Right cardiac atrium (tissue), 5 donors: ENCODE data around the gene ZMYM3. TPM values are rescaled to one million over a fixed set of nuclear protein-coding genes. Genes with fewer than 3 reads are reported as not detected.

Source experiments
- ATAC-seq, 2 donors: fragments of 200-7000 bp; cut with Tn5 transposase; one replicate each; pipeline versions ENCODE4 v1.8.0 to v1.9.1; 2020; ENCODE audit warnings: moderate library complexity in 2 of 2, mild to moderate bottlenecking in 1 of 2
- DNase-seq, 3 donors: peaks; one replicate each; pipeline ENCODE4 v3.0.0-alpha.2; 2020
- H3K27ac ChIP-seq: one replicate; pipeline ENCODE4 v1.5.1; 2013; ENCODE audit warnings: mild to moderate bottlenecking, low read length, control low read depth, moderate library complexity
- H3K27me3 ChIP-seq: one replicate; pipeline ENCODE4 v1.6.1; 2013; ENCODE audit not compliant: control insufficient read depth, insufficient read depth
- H3K4me1 ChIP-seq: one replicate; pipeline ENCODE4 v1.6.1; 2013; ENCODE audit warnings: low read length; ENCODE audit not compliant: control insufficient read depth, insufficient read depth
- H3K4me3 ChIP-seq: one replicate; pipeline ENCODE4 v1.5.1; 2013; ENCODE audit warnings: low read length, control low read depth
- H3K9me3 ChIP-seq: one replicate; pipeline ENCODE4 v1.6.1; 2013; ENCODE audit warnings: low read length; ENCODE audit not compliant: control insufficient read depth
- WGBS: extraction: QIAGEN DNeasy Blood & Tissue Kit; methylation state at CpG from one replicate; pipeline ENCODE4 v1.1.7; 2013; 5-methylcytosine and 5-hydroxymethylcytosine counted together
- intact Hi-C, 4 donors: fragments of 100-400 bp; cut with DNase I; formaldehyde crosslinking; loops; one replicate each; pipeline versions ENCODE4 v1.11.0 to v1.14.0; 2022 to 2023
- polyA plus RNA-seq: library from polyadenylated mRNA; stranded (reverse); fragments of 200-250 nt; gene quantifications from one replicate; pipeline ENCODE4 v1.2.3, GENCODE V29; 2013
- total RNA-seq, 4 donors: library from RNA; stranded (reverse); fragmentation: NEBNext Ultra II Directional; extraction: Animal tissue kit (Norgen Biotek cat#: 25700); gene quantifications; one replicate each; pipeline ENCODE4 v1.2.1, GENCODE V29; 2021
- donor health status: healthy with polysubstance abuse.
- donor health status: DM: no; HTN: yes; CAD: no.
- donor health status: DM: no; HTN: no; CAD: no.
- donor health status: DM: no; HTN: yes; CAD: no; lungs with severe emphysema.
- donor health status: DM: yes; HTN: yes; CAD: no.

The ZMYM3 gene
- total and polyA plus RNA-seq, 5 donors, result 6.9 to 24.2 (median 17.1) TPM

GRCh38 chrX:71251466-71251973, 2.4 kb downstream of the ZMYM3 start:
- Histone ChIP-seq H3K9me3 (no peaks in the 10 kb centered on the region), H3K4me1 (peaks cover 3% of the 10 kb centered on the region), H3K4me3 (no peak overlapping the region), H3K27ac (no peak overlapping the region), H3K27me3 (no peaks in the 10 kb centered on the region)
- ATAC-seq, result no peak
- no peak for DNase-seq
- intact Hi-C loops, result loop anchor here in 1 of 4 donors (10.0 kb wide), 1 partner anchor 113 kb away; the partner anchor contains the start of gene TAF1
- WGBS, result 52% methylated on average over 8 of the region's 8 CpGs

GRCh38 chrX:71250841-71251240, 3.1 kb downstream of the ZMYM3 start:
- intact Hi-C loops, result loop anchor here in 1 of 4 donors (10.0 kb wide), 1 partner anchor 114 kb away; the partner anchor contains the start of gene TAF1
- WGBS, result 81% methylated on average over 9 of the region's 9 CpGs

GRCh38 chrX:71245159-71245558, 8.8 kb downstream of the ZMYM3 start:
- WGBS, result 75% methylated on average over 2 of the region's 2 CpGs
- Histone ChIP-seq H3K27me3 (no peaks in the 10 kb centered on the region), H3K9me3 (no peaks in the 10 kb centered on the region), H3K27ac (no peak overlapping the region), H3K4me1 (no peaks in the 10 kb centered on the region), H3K4me3 (no peak overlapping the region)
- intact Hi-C loops, result no loop called here
- DNase-seq (no peak), ATAC-seq (no peak)

More at GRCh38 chrX:71250841-71251240, 3.1 kb downstream of the ZMYM3 start:
- no peak overlapping the region for H3K27ac ChIP-seq
- H3K9me3 ChIP-seq, result no peaks in the 10 kb centered on the region
- no peak for DNase-seq
- H3K4me3 ChIP-seq, result no peak overlapping the region
- no peak for ATAC-seq
- no peaks in the 10 kb centered on the region for H3K27me3 ChIP-seq
- peaks cover 3% of the 10 kb centered on the region for H3K4me1 ChIP-seq

GRCh38 chrX:71244359-71245128, 9.4 kb downstream of the ZMYM3 start:
- H3K4me1 ChIP-seq, result no peaks in the 10 kb centered on the region
- intact Hi-C loops, result no loop called here
- H3K27me3 ChIP-seq, result no peaks in the 10 kb centered on the region
- H3K4me3 ChIP-seq, result no peak overlapping the region
- ATAC-seq (no peak), DNase-seq (no peak)
- no peak overlapping the region for H3K27ac ChIP-seq
- 96% methylated on average over 9 of the region's 9 CpGs for whole genome bisulfite sequencing
- no peaks in the 10 kb centered on the region for H3K9me3 ChIP-seq

GRCh38 chrX:71241301-71241700, 12.6 kb downstream of the ZMYM3 start:
- Histone ChIP-seq H3K27me3 (no peaks in the 10 kb centered on the region), H3K27ac (no peak overlapping the region), H3K9me3 (no peaks in the 10 kb centered on the region), H3K4me1 (no peaks in the 10 kb centered on the region), H3K4me3 (no peak overlapping the region)
- whole genome bisulfite sequencing, result 75% methylated on average over 6 of the region's 6 CpGs
- intact Hi-C loops, result no loop called here
- ATAC-seq (no peak), DNase-seq (no peak)

GRCh38 chrX:71239781-71240180, 14.2 kb downstream of the ZMYM3 start:
- WGBS, result 84% methylated on average over 3 of the region's 3 CpGs
- H3K4me1 ChIP-seq, result no peaks in the 10 kb centered on the region
- no peak overlapping the region for H3K27ac ChIP-seq
- no peak overlapping the region for H3K4me3 ChIP-seq
- H3K27me3 ChIP-seq, result no peaks in the 10 kb centered on the region
- no peaks in the 10 kb centered on the region for H3K9me3 ChIP-seq
- DNase-seq, result no peak
- intact Hi-C loops, result no loop called here
- ATAC-seq, result no peak

- H3K9me3 ChIP-seq, result no peaks in the 10 kb centered on the region
- ATAC-seq, result no peak
- no peaks in the 10 kb centered on the region for H3K4me1 ChIP-seq
- H3K27ac ChIP-seq, result no peak overlapping the region
- intact Hi-C loops, result no loop called here
- H3K4me3 ChIP-seq, result no peak overlapping the region
- 100% methylated on average over 1 of the region's 1 CpG for WGBS
- H3K27me3 ChIP-seq, result no peaks in the 10 kb centered on the region
- no peak for DNase-seq
Measured at GRCh38 chrX:71236836-71237235, 17.1 kb downstream of the ZMYM3 start.

GRCh38 chrX:71235482-71235881, 18.5 kb downstream of the ZMYM3 start:
- Histone ChIP-seq H3K4me3 (no peak overlapping the region), H3K27me3 (no peaks in the 10 kb centered on the region), H3K9me3 (no peaks in the 10 kb centered on the region), H3K27ac (no peak overlapping the region), H3K4me1 (no peaks in the 10 kb centered on the region)
- WGBS, result 80% methylated on average over 3 of the region's 3 CpGs
- intact Hi-C loops, result no loop called here
- DNase-seq, result no peak
- ATAC-seq, result no peak

- no peaks in the 10 kb centered on the region for H3K4me1 ChIP-seq
- H3K27me3 ChIP-seq, result no peaks in the 10 kb centered on the region
- ATAC-seq (no peak), DNase-seq (no peak)
- WGBS, result 100% methylated on average over 1 of the region's 1 CpG
- H3K27ac ChIP-seq, result no peak overlapping the region
- intact Hi-C loops, result no loop called here
- H3K9me3 ChIP-seq, result no peaks in the 10 kb centered on the region
- no peak overlapping the region for H3K4me3 ChIP-seq
Measured at GRCh38 chrX:71228063-71228642, 25.8 kb downstream of the ZMYM3 start.

GRCh38 chrX:71227370-71228062, 26.4 kb downstream of the ZMYM3 start:
- Histone ChIP-seq H3K9me3 (no peaks in the 10 kb centered on the region), H3K4me3 (no peak overlapping the region), H3K4me1 (no peaks in the 10 kb centered on the region), H3K27me3 (no peaks in the 10 kb centered on the region), H3K27ac (no peak overlapping the region)
- DNase-seq (no peak), ATAC-seq (no peak)
- 88% methylated on average over 5 of the region's 5 CpGs for WGBS
- intact Hi-C loops, result no loop called here

GRCh38 chrX:71225676-71226075, 28.3 kb downstream of the ZMYM3 start:
- intact Hi-C loops, result no loop called here
- no peak for DNase-seq
- Histone ChIP-seq H3K27me3 (no peaks in the 10 kb centered on the region), H3K27ac (no peak overlapping the region), H3K4me1 (no peaks in the 10 kb centered on the region), H3K9me3 (no peaks in the 10 kb centered on the region), H3K4me3 (no peak overlapping the region)
- ATAC-seq, result no peak
- 53% methylated on average over 5 of the region's 5 CpGs for WGBS
